ENCODE data around the gene HS6ST1. TPM values are rescaled to one million over a fixed set of nuclear protein-coding genes. Genes with fewer than 3 reads are reported as not detected.

HS6ST1 gene
- total RNA-seq, 4 donors from 2014 or later: 20.5 to 43.6 (median 32.1) TPM

DNA sequence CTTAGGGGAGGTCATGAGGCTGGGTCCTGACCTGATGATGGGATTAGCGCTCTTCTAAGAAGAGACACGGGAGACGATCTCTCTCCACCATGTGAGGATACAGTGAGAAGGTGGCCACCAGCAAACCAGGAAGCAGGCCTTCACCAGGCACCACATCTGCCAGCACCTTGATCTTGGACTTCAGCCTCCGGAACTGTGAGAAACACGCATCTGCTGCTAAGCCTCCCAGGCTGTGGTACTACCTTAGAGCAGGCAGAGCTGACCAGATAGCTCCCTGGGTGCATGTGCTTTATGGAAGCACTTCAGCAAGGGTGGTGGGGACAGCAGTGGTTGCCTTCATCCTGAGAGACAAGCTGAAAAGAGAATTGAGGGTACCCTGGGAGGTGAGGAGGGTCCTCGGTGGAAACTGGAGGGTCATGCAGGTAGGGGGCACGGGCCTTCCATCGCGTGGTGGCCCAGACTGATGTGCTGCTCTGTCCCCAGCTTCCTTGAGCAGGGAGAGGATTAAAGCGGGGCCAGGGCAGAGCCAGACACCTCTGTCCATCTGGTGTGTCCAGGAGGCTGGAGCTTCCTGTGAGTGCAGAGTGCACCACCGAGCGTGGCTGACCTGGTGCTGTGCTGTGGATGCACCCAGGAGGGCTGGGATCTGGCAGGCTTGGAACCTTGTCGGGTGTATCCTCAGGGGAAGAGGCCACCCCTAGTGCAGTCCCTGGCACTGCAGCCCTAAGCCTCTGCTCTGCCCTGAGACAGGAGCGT, 42.9 kb upstream of the HS6ST1 start:
- 100% methylated on average over 3 of the region's 14 CpGs; no CpG with 5 or more reads in 1 of the 2 donors for WGBS, 2 donors (ENCODE audit: low coverage in 1 of 2)
- no peak overlapping the region for H3K27ac ChIP-seq
- no peaks in the 10 kb centered on the region for H3K27me3 ChIP-seq
- peaks cover 0 to 17% (median 11%) of the 10 kb centered on the region in 3 donors for H3K4me1 ChIP-seq
- TF ChIP-seq POLR2AphosphoS5 (IDR thresholded peaks at IDR 0.05) (no peak), POLR2A (IDR thresholded peaks at IDR 0.05) (no peak), EP300 (IDR thresholded peaks at IDR 0.05) (no peak)
- TF ChIP-seq, protein P1, sequence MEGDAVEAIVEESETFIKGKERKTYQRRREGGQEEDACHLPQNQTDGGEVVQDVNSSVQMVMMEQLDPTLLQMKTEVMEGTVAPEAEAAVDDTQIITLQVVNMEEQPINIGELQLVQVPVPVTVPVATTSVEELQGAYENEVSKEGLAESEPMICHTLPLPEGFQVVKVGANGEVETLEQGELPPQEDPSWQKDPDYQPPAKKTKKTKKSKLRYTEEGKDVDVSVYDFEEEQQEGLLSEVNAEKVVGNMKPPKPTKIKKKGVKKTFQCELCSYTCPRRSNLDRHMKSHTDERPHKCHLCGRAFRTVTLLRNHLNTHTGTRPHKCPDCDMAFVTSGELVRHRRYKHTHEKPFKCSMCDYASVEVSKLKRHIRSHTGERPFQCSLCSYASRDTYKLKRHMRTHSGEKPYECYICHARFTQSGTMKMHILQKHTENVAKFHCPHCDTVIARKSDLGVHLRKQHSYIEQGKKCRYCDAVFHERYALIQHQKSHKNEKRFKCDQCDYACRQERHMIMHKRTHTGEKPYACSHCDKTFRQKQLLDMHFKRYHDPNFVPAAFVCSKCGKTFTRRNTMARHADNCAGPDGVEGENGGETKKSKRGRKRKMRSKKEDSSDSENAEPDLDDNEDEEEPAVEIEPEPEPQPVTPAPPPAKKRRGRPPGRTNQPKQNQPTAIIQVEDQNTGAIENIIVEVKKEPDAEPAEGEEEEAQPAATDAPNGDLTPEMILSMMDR (IDR thresholded peaks at IDR 0.05): no peak
- H3K9me3 ChIP-seq: no peaks in the 10 kb centered on the region
- H3K36me3 ChIP-seq: no peaks in the 10 kb centered on the region
- ATAC-seq: no peak
- no peak overlapping the region for H3K4me3 ChIP-seq

DNA sequence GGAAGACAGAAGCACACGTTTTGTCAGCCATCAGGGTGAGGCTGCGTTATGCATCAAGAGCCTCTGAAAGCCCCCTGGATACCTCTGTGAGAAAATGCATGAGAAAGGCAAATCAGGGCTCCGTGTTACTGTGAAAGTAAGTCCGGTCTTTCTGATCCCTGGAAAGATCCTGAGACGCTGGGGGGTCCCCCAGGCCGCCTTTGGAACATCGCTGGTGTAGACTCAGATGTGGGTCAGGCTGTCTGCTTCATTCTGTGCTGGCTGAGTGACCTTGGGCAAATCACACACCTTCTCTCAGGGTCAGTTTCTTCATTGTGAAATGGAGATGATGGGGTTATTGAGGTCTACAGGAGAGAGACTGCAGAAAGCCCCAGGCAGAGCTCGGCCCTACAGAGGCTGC, 42.0 kb upstream of the HS6ST1 start:
- WGBS, 2 donors (ENCODE audit: low coverage in 1 of 2): 94 to 95% methylated on average over 4 of the region's 8 CpGs
- H3K36me3 ChIP-seq: no peaks in the 10 kb centered on the region
- H3K4me1 ChIP-seq: peaks cover 0 to 17% (median 11%) of the 10 kb centered on the region in 3 donors
- no peaks in the 10 kb centered on the region for H3K9me3 ChIP-seq
- no peaks in the 10 kb centered on the region for H3K27me3 ChIP-seq
- TF ChIP-seq POLR2A (IDR thresholded peaks at IDR 0.05) (no peak), EP300 (IDR thresholded peaks at IDR 0.05) (no peak), POLR2AphosphoS5 (IDR thresholded peaks at IDR 0.05) (no peak)
- TF ChIP-seq, protein P1 (IDR thresholded peaks at IDR 0.05): no peak
- no peak overlapping the region for H3K27ac ChIP-seq
- no peak for ATAC-seq
- no peak overlapping the region for H3K4me3 ChIP-seq

DNA sequence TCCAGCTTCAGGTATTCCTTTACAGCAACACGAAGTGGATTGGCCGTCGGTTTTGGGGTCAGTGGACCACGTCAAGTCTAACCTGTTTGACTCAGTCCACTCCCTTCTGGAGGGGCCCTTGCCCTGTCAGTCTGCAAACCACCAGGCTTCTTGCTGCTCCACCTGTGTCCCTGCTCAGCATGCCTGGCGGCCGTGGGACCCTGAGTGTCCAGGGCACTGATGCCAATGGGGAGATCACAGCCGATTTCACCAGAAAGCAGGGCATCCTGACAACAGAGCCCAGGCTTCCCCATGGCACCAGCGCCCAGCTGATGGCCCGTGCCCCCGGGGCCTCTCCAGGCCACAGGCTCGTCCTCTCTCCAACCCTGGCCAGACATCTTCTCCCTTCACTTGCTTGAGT, 41.2 kb upstream of the HS6ST1 start:
- no peak overlapping the region for H3K27ac ChIP-seq
- no peak for ATAC-seq
- H3K36me3 ChIP-seq: no peaks in the 10 kb centered on the region
- TF ChIP-seq EP300 (IDR thresholded peaks at IDR 0.05) (no peak), POLR2A (IDR thresholded peaks at IDR 0.05) (no peak), POLR2AphosphoS5 (IDR thresholded peaks at IDR 0.05) (no peak)
- TF ChIP-seq, protein P1 (IDR thresholded peaks at IDR 0.05): no peak
- 100% methylated on average over 1 of the region's 11 CpGs; no CpG with 5 or more reads in 1 of the 2 donors for WGBS, 2 donors (ENCODE audit: low coverage in 1 of 2)
- H3K4me1 ChIP-seq: peaks cover 0 to 17% (median 11%) of the 10 kb centered on the region in 3 donors
- H3K27me3 ChIP-seq: no peaks in the 10 kb centered on the region
- H3K4me3 ChIP-seq: no peak overlapping the region
- no peaks in the 10 kb centered on the region for H3K9me3 ChIP-seq

DNA sequence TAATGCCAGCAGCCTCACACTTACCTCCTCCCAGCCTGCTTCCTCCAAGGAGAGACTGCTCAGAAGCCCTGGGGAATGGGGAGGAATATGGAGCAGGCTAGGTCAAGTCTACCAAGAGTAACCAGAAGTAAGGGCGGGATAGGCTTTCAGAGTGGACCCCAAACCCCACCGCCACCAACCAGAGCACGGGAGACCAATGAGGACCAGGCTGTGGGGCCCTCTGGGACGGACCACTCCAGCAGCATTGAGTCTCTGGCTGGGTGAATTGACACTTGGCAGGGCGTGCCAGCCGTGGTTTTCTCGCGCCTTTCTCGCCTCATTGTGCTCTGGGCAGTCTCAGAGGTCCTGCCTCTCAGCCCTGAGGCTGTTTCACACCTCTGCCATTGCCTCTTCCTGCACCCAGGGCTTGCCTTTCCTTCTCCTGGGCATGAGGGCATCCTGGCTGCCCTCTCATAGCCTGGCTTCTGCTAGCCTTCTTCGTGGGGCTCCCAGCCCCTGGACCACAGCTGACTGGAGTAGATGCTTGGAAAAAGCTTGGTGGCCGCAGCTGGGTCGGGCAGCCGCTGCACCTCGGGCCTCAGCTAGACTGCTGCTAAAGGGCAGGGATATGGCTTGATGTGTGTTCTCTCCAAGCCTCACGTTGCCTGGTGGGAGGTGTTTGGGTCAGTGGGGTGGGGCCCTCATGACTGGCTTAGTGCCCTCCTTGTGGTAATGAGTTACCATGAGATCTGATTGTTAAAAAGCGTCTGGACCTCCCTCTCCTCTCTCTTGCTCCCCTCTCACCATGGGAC, 40.5 kb upstream of the HS6ST1 start:
- TF ChIP-seq EP300 (IDR thresholded peaks at IDR 0.05) (no peak), POLR2AphosphoS5 (IDR thresholded peaks at IDR 0.05) (no peak), POLR2A (IDR thresholded peaks at IDR 0.05) (no peak)
- TF ChIP-seq, protein P1 (IDR thresholded peaks at IDR 0.05): no peak
- H3K4me1 ChIP-seq: peaks cover 0 to 17% (median 11%) of the 10 kb centered on the region in 3 donors
- no peak for ATAC-seq
- no peak overlapping the region for H3K4me3 ChIP-seq
- no peaks in the 10 kb centered on the region for H3K9me3 ChIP-seq
- H3K27ac ChIP-seq: no peak overlapping the region
- no peaks in the 10 kb centered on the region for H3K36me3 ChIP-seq
- no peaks in the 10 kb centered on the region for H3K27me3 ChIP-seq
- 95% methylated on average over 9 of the region's 16 CpGs; no CpG with 5 or more reads in 1 of the 2 donors for WGBS, 2 donors (ENCODE audit: low coverage in 1 of 2)

Measured in gastroesophageal sphincter (tissue), 4 donors.